T-helper 17 cell (primary cell): ENCODE measurements around the gene EIF4A3. TPM values are rescaled to one million over a fixed set of nuclear protein-coding genes. Genes with fewer than 3 reads are reported as not detected.

Experiments used
- ATAC-seq: fragments of 150-1000 bp; cut with Tn5 transposase; 2 replicates; pipeline ENCODE4 v1.10.0; 2021; ENCODE audit warnings: mild to moderate bottlenecking, moderate library complexity
- DNase-seq, 3 donors: peaks; one replicate each; pipeline versions ENCODE4 v3.0.0 to v3.0.0-alpha.2; 2020 to 2021
- H3K9me3 ChIP-seq: one replicate; pipeline ENCODE4 v1.7.0; 2013; ENCODE audit warnings: low read length, mild to moderate bottlenecking; ENCODE audit not compliant: control insufficient read depth, poor library complexity, severe bottlenecking
- H3K27ac Mint-ChIP-seq: one replicate; pipeline ENCODE4 v1.8.0; 2022; ENCODE audit warnings: mild to moderate bottlenecking, moderate library complexity, mixed read lengths
- H3K27me3 Mint-ChIP-seq: one replicate; pipeline ENCODE4 v1.8.0; 2022; ENCODE audit warnings: mixed read lengths
- H3K36me3 Mint-ChIP-seq: one replicate; pipeline ENCODE4 v1.8.0; 2022; ENCODE audit warnings: low read depth, mixed read lengths
- H3K4me1 Mint-ChIP-seq: one replicate; pipeline ENCODE4 v1.8.0; 2022; ENCODE audit warnings: mild to moderate bottlenecking, mixed read lengths
- H3K4me3 Mint-ChIP-seq: one replicate; pipeline ENCODE4 v1.8.0; 2022; ENCODE audit warnings: mild to moderate bottlenecking, moderate library complexity, mixed read lengths
- total RNA-seq, 4 donors: library from RNA in 2 of 4; stranded (reverse) in 2 of 4; gene quantifications; one replicate each; pipeline ENCODE4 v1.2.3 and lab custom pipeline; 2022 to 2026

Gene EIF4A3
- total RNA-seq, 2 donors from 2014 or later = 86.2 to 92.2 TPM

- H3K27ac Mint-ChIP-seq = no peak overlapping the region
- H3K36me3 Mint-ChIP-seq = peaks cover 10% of the 10 kb centered on the region
- H3K4me3 Mint-ChIP-seq = no peak overlapping the region
- no peak for DNase-seq
- H3K9me3 ChIP-seq = no peaks in the 10 kb centered on the region
- peaks cover 24% of the 10 kb centered on the region for H3K4me1 Mint-ChIP-seq
- no peaks in the 10 kb centered on the region for H3K27me3 Mint-ChIP-seq
- no peak for ATAC-seq
Measured at GRCh38 chr17:80142929-80143328, 4.0 kb downstream of the EIF4A3 start.

- H3K27ac Mint-ChIP-seq = no peak overlapping the region
- ATAC-seq = no peak
- DNase-seq = no peak
- peaks cover 10% of the 10 kb centered on the region for H3K36me3 Mint-ChIP-seq
- H3K4me3 Mint-ChIP-seq = no peak overlapping the region
- H3K9me3 ChIP-seq = no peaks in the 10 kb centered on the region
- H3K4me1 Mint-ChIP-seq = peaks cover 18% of the 10 kb centered on the region
- no peaks in the 10 kb centered on the region for H3K27me3 Mint-ChIP-seq
Measured at GRCh38 chr17:80141463-80142165, 5.3 kb downstream of the EIF4A3 start.

DNA sequence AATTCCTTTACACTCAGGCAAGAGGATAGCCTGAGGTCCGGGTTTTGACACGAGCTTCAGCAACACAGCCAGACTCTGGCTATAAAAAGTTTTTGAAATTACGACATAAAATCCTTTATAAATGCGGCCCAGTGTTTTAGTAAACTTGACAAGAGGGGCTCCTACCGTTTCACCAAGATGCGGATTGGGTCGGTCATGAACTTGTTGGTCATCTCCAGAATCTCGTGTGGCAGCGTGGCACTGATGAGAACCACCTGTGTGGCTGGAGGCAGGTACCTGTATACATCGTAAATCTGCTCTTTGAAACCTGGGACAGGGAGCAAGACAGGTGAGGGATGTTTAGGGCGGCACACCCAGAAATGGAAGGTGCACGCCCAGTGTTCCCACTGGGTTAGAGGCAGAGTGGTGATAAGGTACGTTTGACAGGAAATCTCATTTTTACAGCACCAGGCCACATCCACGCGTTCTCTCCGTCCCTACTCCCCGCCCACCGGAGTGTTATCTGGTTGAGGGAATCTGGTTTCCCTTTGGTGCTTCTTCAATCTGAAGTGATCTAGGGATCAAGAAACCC lies 8.0 kb downstream of the EIF4A3 start:
- Mint-ChIP-seq H3K4me1 (peaks cover 3% of the 10 kb centered on the region), H3K4me3 (no peak overlapping the region), H3K36me3 (peaks cover 13% of the 10 kb centered on the region), H3K27me3 (no peaks in the 10 kb centered on the region), H3K27ac (no peak overlapping the region)
- no peaks in the 10 kb centered on the region for H3K9me3 ChIP-seq
- ATAC-seq (no peak), DNase-seq (no peak)

DNA sequence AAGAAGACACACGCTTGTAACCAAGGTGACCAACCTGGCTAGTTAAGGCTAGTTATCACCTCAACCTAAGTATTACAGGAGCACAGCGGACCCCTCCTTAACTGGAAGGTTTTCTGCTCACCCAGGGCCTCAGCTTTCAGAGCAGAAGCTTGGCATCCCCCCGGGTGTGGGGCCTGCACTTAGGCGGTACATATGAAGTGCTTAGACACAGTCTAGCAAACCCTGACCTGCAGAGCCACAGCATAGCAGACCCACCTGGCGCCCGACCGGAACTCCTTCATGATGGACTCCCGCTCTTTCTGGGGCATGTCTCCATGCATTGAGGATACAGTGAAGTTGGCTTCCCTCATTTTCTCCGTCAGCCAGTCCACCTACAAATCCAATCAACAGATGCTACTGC lies 9.8 kb downstream of the EIF4A3 start:
- no peak for ATAC-seq
- H3K36me3 Mint-ChIP-seq = peaks cover 17% of the 10 kb centered on the region
- DNase-seq = no peak
- H3K4me1 Mint-ChIP-seq = peaks cover 2% of the 10 kb centered on the region
- no peaks in the 10 kb centered on the region for H3K27me3 Mint-ChIP-seq
- H3K27ac Mint-ChIP-seq = peak overlapping the region; percentile 56
- no peak overlapping the region for H3K4me3 Mint-ChIP-seq
- no peaks in the 10 kb centered on the region for H3K9me3 ChIP-seq

- no peaks in the 10 kb centered on the region for H3K9me3 ChIP-seq
- H3K27ac Mint-ChIP-seq = peak overlapping the region; percentile 2
- peaks cover 17% of the 10 kb centered on the region for H3K36me3 Mint-ChIP-seq
- no peak overlapping the region for H3K4me3 Mint-ChIP-seq
- ATAC-seq (no peak), DNase-seq (no peak)
- peaks cover 5% of the 10 kb centered on the region for H3K4me1 Mint-ChIP-seq
- H3K27me3 Mint-ChIP-seq = peaks cover 10% of the 10 kb centered on the region
Measured at GRCh38 chr17:80133626-80133970, 13.3 kb downstream of the EIF4A3 start.

- H3K4me3 Mint-ChIP-seq = no peak overlapping the region
- H3K27ac Mint-ChIP-seq = peak overlapping the region; percentile 2
- peaks cover 5% of the 10 kb centered on the region for H3K4me1 Mint-ChIP-seq
- no peaks in the 10 kb centered on the region for H3K9me3 ChIP-seq
- peaks cover 14% of the 10 kb centered on the region for H3K36me3 Mint-ChIP-seq
- ATAC-seq (no peak), DNase-seq (no peak)
- H3K27me3 Mint-ChIP-seq = peaks cover 15% of the 10 kb centered on the region
Measured at GRCh38 chr17:80132906-80133625, 13.9 kb downstream of the EIF4A3 start.

DNA sequence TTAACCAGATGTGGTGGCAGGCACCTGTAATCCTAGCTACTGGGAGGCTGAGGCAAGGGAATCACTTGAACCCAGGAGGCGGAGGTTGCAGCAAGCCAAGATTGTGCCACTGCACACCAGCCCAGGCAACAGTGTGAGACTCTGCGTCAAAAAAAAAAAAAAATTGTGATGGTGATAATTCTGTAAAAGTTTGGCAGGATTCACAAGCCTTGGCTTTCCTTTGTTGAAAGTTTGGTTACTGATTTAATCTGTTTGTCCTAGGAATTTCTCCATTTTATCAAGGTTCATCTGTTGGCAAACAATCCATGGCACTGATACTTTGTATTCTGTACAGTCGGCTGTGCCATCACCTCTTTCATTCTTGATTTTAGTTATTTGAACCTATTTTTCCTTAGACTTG lies 15.9 kb downstream of the EIF4A3 start:
- no peaks in the 10 kb centered on the region for H3K9me3 ChIP-seq
- H3K4me3 Mint-ChIP-seq = no peak overlapping the region
- no peak for ATAC-seq
- H3K36me3 Mint-ChIP-seq = peaks cover 10% of the 10 kb centered on the region
- peaks cover 5% of the 10 kb centered on the region for H3K4me1 Mint-ChIP-seq
- peaks cover 25% of the 10 kb centered on the region for H3K27me3 Mint-ChIP-seq
- no peak for DNase-seq
- H3K27ac Mint-ChIP-seq = no peak overlapping the region

DNA sequence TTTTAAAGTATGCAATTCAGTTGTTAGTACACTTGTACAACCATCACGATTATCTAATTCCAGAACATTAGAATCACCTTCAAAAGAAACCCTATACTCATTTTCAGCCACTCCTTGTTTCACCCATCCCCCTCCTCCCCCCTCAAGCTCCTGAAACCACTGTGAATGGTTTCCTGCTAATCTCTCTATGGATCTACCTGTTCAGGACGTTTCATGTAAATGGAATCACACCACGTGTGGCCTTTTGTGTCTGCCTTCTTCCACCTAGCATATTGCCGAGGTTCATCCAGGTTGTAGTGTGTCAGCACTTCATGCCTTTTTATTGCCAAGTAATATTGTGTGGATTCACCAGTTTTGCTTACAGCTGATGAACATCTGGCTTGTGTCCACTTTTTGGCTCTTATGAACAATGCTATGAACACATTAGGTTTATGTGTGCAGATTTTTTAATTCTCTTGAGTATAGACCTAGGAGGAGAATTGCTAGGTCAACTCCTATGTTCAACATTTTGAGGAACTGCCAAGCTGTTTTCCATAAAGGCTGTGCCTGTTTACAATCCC lies 17.8 kb downstream of the EIF4A3 start:
- no peak overlapping the region for H3K27ac Mint-ChIP-seq
- ATAC-seq = no peak
- peaks cover 31% of the 10 kb centered on the region for H3K27me3 Mint-ChIP-seq
- H3K4me1 Mint-ChIP-seq = peaks cover 5% of the 10 kb centered on the region
- peaks cover 4% of the 10 kb centered on the region for H3K36me3 Mint-ChIP-seq
- H3K4me3 Mint-ChIP-seq = no peak overlapping the region
- no peaks in the 10 kb centered on the region for H3K9me3 ChIP-seq
- DNase-seq = no peak

DNA sequence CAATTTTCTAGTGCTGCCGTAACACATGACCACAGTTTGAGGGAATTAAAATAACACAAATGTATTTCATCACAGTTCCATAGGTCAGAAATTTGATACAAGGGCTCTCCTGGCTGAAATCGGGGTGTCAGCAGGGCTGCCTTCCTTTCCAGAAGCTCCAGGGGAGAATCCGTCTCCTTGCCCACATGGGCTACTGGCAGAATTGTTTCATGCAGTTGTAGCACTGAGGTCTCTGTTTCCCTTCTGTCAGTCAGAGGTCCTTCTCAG lies 20.5 kb downstream of the EIF4A3 start:
- Mint-ChIP-seq H3K27me3 (peaks cover 35% of the 10 kb centered on the region), H3K36me3 (no peaks in the 10 kb centered on the region), H3K4me1 (peaks cover 3% of the 10 kb centered on the region), H3K4me3 (no peak overlapping the region), H3K27ac (no peak overlapping the region)
- H3K9me3 ChIP-seq = no peaks in the 10 kb centered on the region
- no peak for DNase-seq
- no peak for ATAC-seq

GRCh38 chr17:80125656-80126448 lies 21.1 kb downstream of the EIF4A3 start:
- Mint-ChIP-seq H3K4me1 (peaks cover 3% of the 10 kb centered on the region), H3K36me3 (no peaks in the 10 kb centered on the region), H3K27me3 (peaks cover 35% of the 10 kb centered on the region), H3K27ac (no peak overlapping the region), H3K4me3 (no peak overlapping the region)
- ATAC-seq (no peak), DNase-seq (no peak)
- H3K9me3 ChIP-seq = no peaks in the 10 kb centered on the region

GRCh38 chr17:80124351-80124981 lies 22.5 kb downstream of the EIF4A3 start:
- no peak overlapping the region for H3K4me3 Mint-ChIP-seq
- H3K36me3 Mint-ChIP-seq = no peaks in the 10 kb centered on the region
- ATAC-seq (no peak), DNase-seq (no peak)
- peaks cover 34% of the 10 kb centered on the region for H3K27me3 Mint-ChIP-seq
- peaks cover 3% of the 10 kb centered on the region for H3K4me1 Mint-ChIP-seq
- no peaks in the 10 kb centered on the region for H3K9me3 ChIP-seq
- peak overlapping the region; percentile 29 for H3K27ac Mint-ChIP-seq

- DNase-seq = no peak
- ATAC-seq = no peak
- Mint-ChIP-seq H3K27me3 (peaks cover 27% of the 10 kb centered on the region), H3K27ac (peak overlapping the region; percentile 29), H3K36me3 (no peaks in the 10 kb centered on the region), H3K4me3 (no peak overlapping the region), H3K4me1 (no peaks in the 10 kb centered on the region)
- no peaks in the 10 kb centered on the region for H3K9me3 ChIP-seq
Measured at GRCh38 chr17:80123791-80124190, 23.1 kb downstream of the EIF4A3 start.
